GM12892 (cell line): ENCODE measurements around the gene ERBB4.

Experiments
- DNase-seq: peaks from one replicate; pipeline ENCODE4 v3.0.0; 2011; ENCODE audit not compliant: insufficient read length
- FAIRE-seq: peaks from 2 replicates; lab custom pipeline; 2011; peaks lifted over from hg19 to GRCh38; lab: Jason Lieb, UNC
- POLR2A ChIP-seq: IDR thresholded peaks from 2 replicates; pipeline ENCODE4 v1.6.1; 2011; ENCODE audit warnings: low read depth, low read length, control low read depth
- POLR2AphosphoS5 ChIP-seq: IDR thresholded peaks from 2 replicates; pipeline ENCODE4 v1.6.1; 2011; ENCODE audit warnings: low read depth, low read length, control low read depth
- TAF1 ChIP-seq: IDR thresholded peaks from 2 replicates; pipeline ENCODE4 v1.6.1; 2011; ENCODE audit warnings: low read depth, mild to moderate bottlenecking, control low read depth, low read length, borderline replicate concordance

Gene ERBB4

DNA sequence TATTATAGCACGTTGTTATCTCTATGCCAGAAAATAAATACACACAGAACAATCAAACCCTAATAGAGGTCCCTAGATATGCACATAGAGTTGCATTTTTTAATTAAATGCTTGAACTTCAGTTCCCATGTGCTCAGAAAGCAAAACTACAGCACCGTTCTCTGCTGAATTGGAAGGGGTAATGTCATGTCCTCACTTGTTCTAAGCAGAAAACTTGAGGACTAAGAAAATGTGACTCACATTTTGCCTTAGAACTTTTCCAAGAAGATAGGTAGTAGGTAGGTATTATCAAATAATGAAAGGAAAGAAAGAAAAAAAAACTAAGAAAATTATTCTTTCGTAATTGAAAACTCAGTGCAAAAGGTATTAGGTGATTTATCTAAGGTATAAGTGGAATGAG is 607.3 kb downstream of the ERBB4 start:
- DNase-seq (no peak), FAIRE-seq (no peak)
- no peak for TF ChIP-seq POLR2AphosphoS5
- TF ChIP-seq TAF1, result no peak
- no peak for TF ChIP-seq POLR2A

DNA sequence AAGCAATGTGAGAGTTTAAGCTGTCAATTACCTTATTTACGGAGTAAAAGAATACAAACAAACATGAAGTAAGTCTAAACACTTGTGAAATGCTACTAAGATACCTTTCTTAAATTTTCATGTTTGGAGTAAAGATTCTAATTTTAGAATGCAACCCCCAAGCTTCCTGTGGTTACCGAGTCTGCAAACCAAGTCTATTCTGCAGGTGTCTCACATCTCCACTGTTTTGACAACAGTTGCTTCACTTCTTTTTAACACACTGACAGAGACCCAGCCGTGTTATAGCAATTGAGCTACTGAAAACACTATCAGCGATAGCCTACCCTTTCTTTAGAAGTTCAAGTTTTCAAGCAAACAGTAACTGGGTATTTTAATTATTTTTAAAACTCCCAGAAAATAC is 608.3 kb downstream of the ERBB4 start:
- peak; percentile 0 for DNase-seq
- FAIRE-seq, result peak; percentile 73
- no peak for TF ChIP-seq TAF1
- TF ChIP-seq POLR2A, result no peak
- TF ChIP-seq POLR2AphosphoS5, result no peak

DNA sequence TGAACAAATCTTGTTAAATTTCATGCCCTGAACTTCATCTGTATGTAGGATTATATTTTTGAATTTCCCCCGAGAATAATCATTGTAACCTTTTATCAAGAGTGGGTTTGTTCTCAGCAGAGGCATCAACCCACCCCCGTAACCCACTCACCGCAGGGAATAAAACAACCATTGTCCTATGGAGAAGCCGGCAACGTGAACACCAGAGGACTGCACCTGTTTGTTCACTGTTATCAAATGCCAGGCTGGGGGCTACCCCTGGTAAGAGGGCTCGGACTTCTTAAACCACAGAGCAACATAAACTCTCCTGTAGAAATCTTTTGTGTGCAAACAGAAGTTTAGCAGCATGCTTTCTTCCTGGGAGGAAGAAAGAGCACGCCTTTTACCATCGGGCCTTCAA is 610.4 kb downstream of the ERBB4 start:
- TF ChIP-seq TAF1, result no peak
- TF ChIP-seq POLR2A, result no peak
- TF ChIP-seq POLR2AphosphoS5, result no peak
- DNase-seq, result no peak
- no peak for FAIRE-seq

DNA sequence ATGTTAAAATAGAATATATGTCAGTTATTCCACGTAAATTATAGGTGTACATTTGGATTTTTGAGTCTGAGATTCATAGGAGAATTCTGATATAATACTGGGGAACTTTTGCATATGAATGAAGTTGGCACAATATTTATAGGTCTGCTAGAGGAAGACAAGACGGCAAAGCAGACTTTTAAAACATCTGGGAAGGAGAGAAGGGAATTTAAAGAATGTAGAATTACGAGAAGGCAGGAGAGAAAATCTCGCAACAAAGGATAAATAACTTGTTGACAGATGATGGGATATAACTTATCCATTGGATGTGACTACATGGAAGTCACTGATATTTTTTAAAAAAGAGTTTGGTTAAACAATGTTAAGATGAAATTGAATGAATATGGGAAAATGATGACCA is 615.6 kb downstream of the ERBB4 start:
- TF ChIP-seq TAF1 (no peak), POLR2AphosphoS5 (no peak), POLR2A (no peak)
- FAIRE-seq (no peak), DNase-seq (no peak)

DNA sequence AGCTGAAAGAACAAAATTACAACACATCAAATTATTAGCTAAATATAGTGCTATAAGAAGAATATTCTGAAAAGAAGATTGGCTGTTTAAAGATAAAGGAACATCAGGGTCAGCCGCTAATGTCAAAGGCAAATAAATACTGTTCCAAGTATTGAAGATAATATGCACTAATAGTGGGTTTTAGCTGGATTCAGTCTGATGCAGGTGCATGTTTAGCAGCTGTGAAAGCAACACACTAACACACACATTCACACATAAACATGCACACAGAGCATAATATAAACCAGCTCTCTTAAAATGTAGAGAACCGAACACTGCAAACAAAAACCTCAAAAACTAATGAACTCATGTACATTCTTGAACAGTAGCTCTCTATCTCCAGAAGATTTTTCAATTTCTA is 634.6 kb downstream of the ERBB4 start:
- FAIRE-seq (no peak), DNase-seq (no peak)
- TF ChIP-seq POLR2AphosphoS5, result no peak
- no peak for TF ChIP-seq POLR2A
- TF ChIP-seq TAF1, result no peak

DNA sequence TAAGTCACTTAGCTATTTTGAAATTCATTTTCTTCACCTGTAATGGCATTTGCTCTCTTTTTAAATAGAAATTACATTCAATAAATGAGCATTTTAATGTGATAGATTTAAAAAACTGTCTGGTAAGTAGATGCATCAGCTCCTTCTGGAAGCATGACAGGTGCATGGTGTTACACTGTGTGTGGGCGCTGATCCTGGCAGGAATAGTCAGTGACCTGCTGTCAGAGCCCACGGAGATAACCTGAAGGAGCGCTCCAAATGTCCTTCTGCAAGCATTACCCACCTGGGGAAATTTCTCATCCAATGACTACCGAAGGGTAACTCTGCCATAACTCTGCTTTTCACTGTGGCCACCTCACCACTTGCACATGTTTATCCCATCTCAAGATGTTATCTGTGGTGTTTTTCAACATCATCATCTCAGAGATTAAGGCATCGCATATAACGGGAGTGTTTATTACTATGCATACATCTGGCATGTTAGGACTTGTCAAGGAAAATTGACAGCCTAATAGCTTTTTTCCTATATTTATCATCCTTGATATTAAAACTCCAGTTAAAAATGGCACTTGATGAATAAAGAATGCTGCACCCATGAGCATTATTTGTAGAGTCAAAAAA is 637.3 kb downstream of the ERBB4 start:
- TF ChIP-seq POLR2A, result no peak
- no peak for TF ChIP-seq TAF1
- no peak for TF ChIP-seq POLR2AphosphoS5
- no peak for FAIRE-seq
- DNase-seq, result no peak

DNA sequence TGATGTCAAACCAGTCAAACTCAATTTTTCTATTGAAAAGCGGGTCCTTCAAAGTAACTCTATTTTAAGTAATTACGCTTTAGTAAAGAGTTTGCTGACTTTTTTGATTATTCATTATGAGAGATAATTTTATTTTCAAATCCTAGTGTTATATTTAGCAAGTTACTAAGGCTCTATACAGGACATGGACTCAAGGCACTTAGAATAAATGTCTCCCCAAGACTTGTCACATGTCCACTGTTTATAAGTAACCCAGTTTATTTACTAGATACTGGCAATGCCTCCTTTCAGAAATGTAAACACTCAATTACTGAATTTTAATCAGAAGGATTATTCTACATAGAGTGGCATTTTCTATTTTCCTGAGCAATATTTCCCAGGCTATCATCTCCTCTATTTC is 638.1 kb downstream of the ERBB4 start:
- FAIRE-seq (no peak), DNase-seq (no peak)
- TF ChIP-seq POLR2AphosphoS5 (no peak), POLR2A (no peak), TAF1 (no peak)

DNA sequence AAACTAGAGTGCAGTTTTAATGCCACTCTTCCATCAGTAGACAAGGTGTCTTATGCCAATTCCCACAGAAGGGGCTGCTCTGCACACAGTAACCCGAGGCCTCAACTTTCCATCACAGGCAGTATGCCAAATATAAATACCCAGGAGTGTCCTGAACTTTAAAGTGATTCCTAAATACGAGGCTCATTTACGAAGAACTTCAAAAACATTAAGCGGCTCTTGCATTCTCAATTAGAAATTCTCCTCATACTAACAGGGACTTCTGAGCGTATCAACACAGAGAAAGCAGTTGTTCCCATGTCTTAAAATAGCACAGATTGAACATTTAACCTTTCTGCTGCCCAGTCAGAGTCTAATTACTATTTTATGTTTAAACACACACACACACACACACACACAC is 638.6 kb downstream of the ERBB4 start:
- no peak for DNase-seq
- no peak for FAIRE-seq
- no peak for TF ChIP-seq POLR2A
- no peak for TF ChIP-seq POLR2AphosphoS5
- no peak for TF ChIP-seq TAF1

DNA sequence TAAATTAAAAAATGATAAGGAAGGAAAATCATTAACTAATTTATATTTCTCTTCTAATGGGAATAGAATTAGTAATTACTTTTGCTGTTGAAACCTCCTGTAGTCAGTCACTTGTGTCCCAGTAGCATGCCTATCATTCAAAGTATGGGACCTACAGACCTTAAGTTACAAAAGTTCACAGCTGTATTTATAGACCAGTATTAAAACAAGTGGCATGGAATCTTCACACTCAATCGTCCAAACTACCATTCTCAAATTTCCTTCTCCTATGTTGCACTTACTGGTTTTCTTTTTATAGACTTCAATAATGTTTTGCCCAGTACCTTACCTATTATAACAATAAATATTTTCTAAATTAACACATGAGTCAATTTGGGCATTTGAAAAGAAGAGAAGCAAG is 639.9 kb downstream of the ERBB4 start:
- no peak for FAIRE-seq
- no peak for DNase-seq
- TF ChIP-seq POLR2A (no peak), TAF1 (no peak), POLR2AphosphoS5 (no peak)

DNA sequence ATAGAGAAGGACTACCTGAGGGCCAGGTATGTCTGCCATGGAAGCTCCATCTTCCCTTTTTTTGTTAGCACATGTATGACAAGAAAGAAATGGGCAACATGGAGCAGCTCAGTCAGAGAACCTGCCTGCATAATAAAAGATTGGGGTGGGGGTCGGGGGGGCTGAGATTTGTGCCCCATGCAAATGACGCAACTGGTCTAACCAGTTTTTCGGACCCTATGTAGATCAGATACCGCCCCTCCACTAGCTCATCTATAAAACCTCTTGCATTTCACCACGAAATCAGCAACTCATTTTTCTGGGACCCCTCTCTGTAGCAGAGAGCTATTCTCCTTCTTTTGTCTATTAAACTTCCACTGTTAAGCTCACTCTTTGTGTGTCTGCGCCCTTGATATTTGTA is 657.2 kb downstream of the ERBB4 start:
- no peak for TF ChIP-seq POLR2AphosphoS5
- TF ChIP-seq POLR2A, result no peak
- TF ChIP-seq TAF1, result no peak
- FAIRE-seq, result no peak

DNA sequence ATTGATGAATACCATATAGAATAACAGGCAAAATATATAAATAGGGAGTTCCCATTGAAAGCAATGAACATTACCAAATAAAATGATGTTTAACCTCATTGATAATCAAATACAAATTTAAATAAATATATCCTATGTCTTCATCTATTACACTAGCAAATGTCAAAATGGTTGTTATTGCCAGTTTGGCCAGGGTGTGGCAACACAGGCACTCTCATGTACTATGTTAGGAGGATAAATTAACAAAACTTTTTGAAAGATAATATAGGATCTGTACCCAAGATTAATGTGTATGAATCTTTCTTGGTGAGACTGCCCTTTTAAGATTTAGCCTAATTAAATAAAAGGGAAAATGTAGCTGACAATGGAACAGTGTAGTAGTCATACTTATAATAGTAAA is 659.3 kb downstream of the ERBB4 start:
- TF ChIP-seq TAF1, result no peak
- TF ChIP-seq POLR2AphosphoS5, result no peak
- TF ChIP-seq POLR2A, result no peak
- no peak for DNase-seq
- no peak for FAIRE-seq

More for the DNA sequence above, 657.2 kb downstream of the ERBB4 start:
- DNase-seq, result no peak

DNA sequence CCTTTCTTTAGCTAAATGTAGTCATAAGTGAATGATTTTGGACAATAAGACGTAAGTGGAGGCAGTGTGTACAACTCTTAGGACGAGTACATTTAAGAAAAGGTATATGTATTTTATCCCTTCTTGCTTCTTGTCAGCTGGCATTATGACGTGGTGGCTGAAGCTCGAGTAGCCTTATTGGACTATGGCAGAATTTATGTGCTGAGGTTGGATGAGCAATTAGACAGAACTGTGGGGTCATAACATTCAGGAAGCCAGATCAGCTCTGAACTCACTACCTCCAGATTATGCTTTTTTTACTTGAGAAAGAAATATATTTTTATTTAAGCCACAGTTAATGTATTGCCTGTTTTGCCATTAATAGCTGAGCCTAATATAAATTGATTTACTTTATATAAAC is 661.5 kb downstream of the ERBB4 start:
- peak; percentile 36 for FAIRE-seq
- DNase-seq, result no peak
- no peak for TF ChIP-seq POLR2AphosphoS5
- no peak for TF ChIP-seq POLR2A
